ENCODE data around the gene CALHM5.

GRCh38 chr6:116557893-116558292 is 46.5 kb downstream of the CALHM5 start:
- no peak for TF ChIP-seq POLR2A (IDR thresholded peaks at IDR 0.05)
- TF ChIP-seq, protein P1, sequence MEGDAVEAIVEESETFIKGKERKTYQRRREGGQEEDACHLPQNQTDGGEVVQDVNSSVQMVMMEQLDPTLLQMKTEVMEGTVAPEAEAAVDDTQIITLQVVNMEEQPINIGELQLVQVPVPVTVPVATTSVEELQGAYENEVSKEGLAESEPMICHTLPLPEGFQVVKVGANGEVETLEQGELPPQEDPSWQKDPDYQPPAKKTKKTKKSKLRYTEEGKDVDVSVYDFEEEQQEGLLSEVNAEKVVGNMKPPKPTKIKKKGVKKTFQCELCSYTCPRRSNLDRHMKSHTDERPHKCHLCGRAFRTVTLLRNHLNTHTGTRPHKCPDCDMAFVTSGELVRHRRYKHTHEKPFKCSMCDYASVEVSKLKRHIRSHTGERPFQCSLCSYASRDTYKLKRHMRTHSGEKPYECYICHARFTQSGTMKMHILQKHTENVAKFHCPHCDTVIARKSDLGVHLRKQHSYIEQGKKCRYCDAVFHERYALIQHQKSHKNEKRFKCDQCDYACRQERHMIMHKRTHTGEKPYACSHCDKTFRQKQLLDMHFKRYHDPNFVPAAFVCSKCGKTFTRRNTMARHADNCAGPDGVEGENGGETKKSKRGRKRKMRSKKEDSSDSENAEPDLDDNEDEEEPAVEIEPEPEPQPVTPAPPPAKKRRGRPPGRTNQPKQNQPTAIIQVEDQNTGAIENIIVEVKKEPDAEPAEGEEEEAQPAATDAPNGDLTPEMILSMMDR (IDR thresholded peaks at IDR 0.05), result no peak
- no peak for TF ChIP-seq POLR2AphosphoS5 (IDR thresholded peaks at IDR 0.05)
